ENCODE measurements around the gene AIRE. TPM values are rescaled to one million over a fixed set of nuclear protein-coding genes. Genes with fewer than 3 reads are reported as not detected.

The AIRE gene
- total and polyA plus RNA-seq, 2 of the 13 experiments (the other 11 are each of a cell fraction or from before 2014, with no cell fraction given) = not detected

DNA sequence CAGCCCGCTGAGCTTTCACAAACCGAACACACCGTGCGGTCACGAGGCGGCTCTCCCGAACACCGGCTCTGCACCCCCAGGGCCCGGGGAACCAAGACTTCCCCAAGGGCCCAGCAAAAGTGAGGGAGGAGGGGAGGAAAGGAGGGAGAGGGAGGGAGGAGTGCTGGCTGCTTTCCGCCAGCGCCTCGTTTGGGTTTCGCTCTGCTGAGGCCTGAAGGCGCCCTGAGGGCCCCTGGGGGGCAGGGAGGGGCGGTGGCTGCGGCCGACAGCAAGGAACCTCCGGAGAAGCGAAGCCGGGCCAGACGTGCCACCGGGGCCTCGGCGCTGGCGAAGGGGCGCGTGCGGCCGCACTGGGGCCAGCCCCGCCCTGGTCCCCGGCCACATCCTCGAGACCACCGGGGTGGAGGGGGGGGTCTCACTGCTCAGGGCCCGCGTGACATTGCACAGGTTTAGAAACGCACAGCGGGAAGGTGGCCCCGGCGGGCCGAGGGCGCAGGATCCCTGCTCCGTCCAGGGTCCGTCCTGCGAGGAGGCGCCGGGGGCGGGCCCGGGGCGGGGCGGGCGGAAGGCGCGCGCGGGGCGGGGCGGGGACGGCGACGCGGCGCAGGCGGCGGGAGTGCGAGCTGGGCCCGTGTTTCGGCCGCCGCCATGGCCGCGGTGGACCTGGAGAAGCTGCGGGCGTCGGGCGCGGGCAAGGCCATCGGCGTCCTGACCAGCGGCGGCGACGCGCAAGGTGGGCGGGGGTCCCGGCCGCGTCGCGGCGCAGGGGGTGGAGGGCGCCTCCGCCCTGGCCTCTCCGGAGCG, 14.0 kb downstream of the AIRE start, which contains the start of gene PFKL (continued):
- no peak for TF ChIP-seq CHCHD3 (CRISPR knock-in tag; IDR thresholded peaks at IDR 0.05)
- TF ChIP-seq, protein P1, sequence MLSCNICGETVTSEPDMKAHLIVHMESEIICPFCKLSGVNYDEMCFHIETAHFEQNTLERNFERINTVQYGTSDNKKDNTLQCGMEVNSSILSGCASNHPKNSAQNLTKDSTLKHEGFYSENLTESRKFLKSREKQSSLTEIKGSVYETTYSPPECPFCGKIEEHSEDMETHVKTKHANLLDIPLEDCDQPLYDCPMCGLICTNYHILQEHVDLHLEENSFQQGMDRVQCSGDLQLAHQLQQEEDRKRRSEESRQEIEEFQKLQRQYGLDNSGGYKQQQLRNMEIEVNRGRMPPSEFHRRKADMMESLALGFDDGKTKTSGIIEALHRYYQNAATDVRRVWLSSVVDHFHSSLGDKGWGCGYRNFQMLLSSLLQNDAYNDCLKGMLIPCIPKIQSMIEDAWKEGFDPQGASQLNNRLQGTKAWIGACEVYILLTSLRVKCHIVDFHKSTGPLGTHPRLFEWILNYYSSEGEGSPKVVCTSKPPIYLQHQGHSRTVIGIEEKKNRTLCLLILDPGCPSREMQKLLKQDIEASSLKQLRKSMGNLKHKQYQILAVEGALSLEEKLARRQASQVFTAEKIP (CRISPR knock-in tag; IDR thresholded peaks at IDR 0.05; ENCODE audit: borderline replicate concordance) = no peak
- TF ChIP-seq SP4 (CRISPR knock-in tag; IDR thresholded peaks at IDR 0.05) = peak; percentile 60; the same call in 1 of the 2 replicates
- no peak for TF ChIP-seq JARID2 (CRISPR knock-in tag; IDR thresholded peaks at IDR 0.05; ENCODE audit: insufficient replicate concordance)
- peak; percentile 81 for TF ChIP-seq ISX (CRISPR knock-in tag; conservative IDR thresholded peaks at IDR 0.05)
- peak; percentile 53 for TF ChIP-seq TAF1 (CRISPR knock-in tag; IDR thresholded peaks at IDR 0.05)
- 0 out of 2 replicates have a peak, but pooled peaks have one; percentile 31 for TF ChIP-seq HOXD1 (CRISPR knock-in tag; IDR thresholded peaks at IDR 0.05)
- TF ChIP-seq ZNF720 (CRISPR knock-in tag; IDR thresholded peaks at IDR 0.05) = no peak
- TF ChIP-seq ZMAT3 (CRISPR knock-in tag; conservative IDR thresholded peaks at IDR 0.05) = peak; percentile 87; the same call in 1 of the 2 replicates
- no peak for TF ChIP-seq REXO4 (CRISPR knock-in tag; IDR thresholded peaks at IDR 0.05; ENCODE audit: borderline replicate concordance)
- peak; percentile 61; the same call in 1 of the 2 replicates for TF ChIP-seq ZBTB7B (CRISPR knock-in tag; IDR thresholded peaks at IDR 0.05)
- TF ChIP-seq ZNF614 (CRISPR knock-in tag; IDR thresholded peaks at IDR 0.05; ENCODE audit: borderline replicate concordance) = peak; percentile 17; the same call in 1 of the 2 replicates
- 0 out of 2 replicates have a peak, but pooled peaks have one; percentile 70 for TF ChIP-seq ZSCAN30 (CRISPR knock-in tag; IDR thresholded peaks at IDR 0.05)
- peak; percentile 60; the same call in 1 of the 2 replicates for TF ChIP-seq MYC (CRISPR knock-in tag; IDR thresholded peaks at IDR 0.05; ENCODE audit: borderline replicate concordance)
- TF ChIP-seq ZNF274 (CRISPR knock-in tag; IDR thresholded peaks at IDR 0.05) = peak; percentile 73; the same call in 1 of the 2 replicates
- no peak for TF ChIP-seq MED1 (CRISPR knock-in tag; IDR thresholded peaks at IDR 0.05)
- TF ChIP-seq ETS1 (CRISPR knock-in tag; IDR thresholded peaks at IDR 0.05) = no peak
- TF ChIP-seq NR2C2 (CRISPR knock-in tag; IDR thresholded peaks at IDR 0.05; ENCODE audit: borderline replicate concordance) = 0 out of 2 replicates have a peak, but pooled peaks have one; percentile 15
- TF ChIP-seq KLF12 (CRISPR knock-in tag; IDR thresholded peaks at IDR 0.05; ENCODE audit: borderline replicate concordance) = peak; percentile 79; the same call in 1 of the 2 replicates
- TF ChIP-seq ZBTB38 (CRISPR knock-in tag; IDR thresholded peaks at IDR 0.05) = peak; percentile 58; the same call in 1 of the 2 replicates
- 0 out of 2 replicates have a peak, but pooled peaks have one; percentile 42 for TF ChIP-seq BORCS8-MEF2B (CRISPR knock-in tag; IDR thresholded peaks at IDR 0.05)
- peak; percentile 67 for TF ChIP-seq RBFOX2 (IDR thresholded peaks at IDR 0.05; ENCODE audit: low read depth, low read length)
- TF ChIP-seq ZMYM3 (CRISPR knock-in tag; IDR thresholded peaks at IDR 0.05) = 0 out of 2 replicates have a peak, but pooled peaks have one; percentile 21

Measured in HepG2 (cell line).